Left ventricle myocardium inferior (tissue), 1 donor: ENCODE results near the gene LRRC56. TPM values are rescaled to one million over a fixed set of nuclear protein-coding genes. Genes with fewer than 3 reads are reported as not detected.

Experiments
- DNase-seq: peaks from one replicate; pipeline ENCODE4 v3.0.0-alpha.2; 2020
- H3K27ac ChIP-seq: fragments of 200-600 bp; replicated peaks from 2 replicates; pipeline ENCODE4 v1.8.0; 2021
- H3K27me3 ChIP-seq: fragments of 200-600 bp; 2 replicates; pipeline ENCODE4 v1.8.0; 2021; ENCODE audit warnings: low read depth
- H3K36me3 ChIP-seq: fragments of 200-600 bp; 2 replicates; pipeline ENCODE4 v1.8.0; 2021
- H3K4me1 ChIP-seq: fragments of 200-600 bp; 2 replicates; pipeline ENCODE4 v1.8.0; 2021
- H3K4me3 ChIP-seq: fragments of 200-600 bp; 2 replicates; pipeline ENCODE4 v1.8.0; 2021; ENCODE audit warnings: mild to moderate bottlenecking, moderate library complexity
- H3K9me3 ChIP-seq: fragments of 200-600 bp; replicated peaks from 2 replicates; pipeline ENCODE4 v1.8.0; 2021
- intact Hi-C: fragments of 100-400 bp; cut with micrococcal nuclease; formaldehyde crosslinking; loops from one replicate; pipeline ENCODE4 v1.11.0; 2022
- total RNA-seq: library from RNA; stranded (reverse); fragmentation: NEBNext Ultra II Directional; extraction: Animal tissue kit (Norgen Biotek cat#: 25700); gene quantifications from one replicate; pipeline ENCODE4 v1.2.1, GENCODE V29; 2021
- TF ChIP-seq, protein P1 (sequence below): fragments of 200-600 bp; IDR thresholded peaks from 2 replicates; pipeline ENCODE4 v1.8.0; 2021; ENCODE audit warnings: antibody characterized with exemption, mild to moderate bottlenecking, borderline replicate concordance
- donor health status: DM: no; HTN: yes; CAD: no; lungs with severe emphysema.

The LRRC56 gene
- total RNA-seq, 1 donor from 2014 or later, result 0.25 TPM

DNA sequence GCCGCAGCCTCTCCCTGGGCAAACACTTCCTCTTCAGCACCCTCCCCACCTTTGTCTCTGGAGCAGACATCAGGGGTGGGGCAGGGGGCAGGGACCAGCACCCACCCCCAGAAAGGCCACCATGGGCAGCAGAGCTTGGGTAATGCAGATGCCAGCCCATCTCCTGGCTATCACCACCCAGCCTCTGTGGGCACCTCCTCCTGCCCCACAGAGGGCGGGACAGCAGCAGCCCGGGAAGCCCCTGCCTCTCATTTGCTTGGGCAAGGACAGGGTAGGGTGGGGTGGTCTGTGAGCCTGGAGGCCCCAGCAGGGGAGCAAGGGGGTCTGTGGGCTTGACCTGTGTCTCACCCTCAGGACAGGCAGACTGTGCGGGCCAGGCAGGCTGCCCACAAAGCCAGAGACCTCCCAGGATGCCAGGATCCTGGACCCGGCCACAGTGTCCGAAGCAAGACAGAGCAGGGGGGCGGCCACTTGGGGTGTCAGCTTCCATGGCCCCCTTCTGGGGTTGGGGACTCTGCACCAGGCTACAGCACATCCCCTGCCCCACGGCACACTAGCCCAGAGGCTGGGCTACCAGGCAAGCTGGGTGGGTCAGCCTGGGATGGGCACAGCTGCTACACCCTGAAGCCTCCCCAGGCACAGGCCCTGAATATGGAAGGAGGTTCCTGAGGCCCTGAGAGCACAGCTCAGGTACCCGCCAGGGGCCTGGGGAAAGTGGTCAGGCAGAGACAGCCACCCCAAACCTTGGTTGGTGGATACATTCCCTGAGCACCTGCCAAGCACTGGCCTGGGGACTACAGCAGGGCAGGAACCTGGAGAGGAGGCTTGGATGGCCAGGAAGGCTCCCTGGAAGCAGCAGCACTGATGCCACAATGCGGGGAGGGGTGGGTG, 34.8 kb upstream of the LRRC56 start:
- TF ChIP-seq, protein P1, sequence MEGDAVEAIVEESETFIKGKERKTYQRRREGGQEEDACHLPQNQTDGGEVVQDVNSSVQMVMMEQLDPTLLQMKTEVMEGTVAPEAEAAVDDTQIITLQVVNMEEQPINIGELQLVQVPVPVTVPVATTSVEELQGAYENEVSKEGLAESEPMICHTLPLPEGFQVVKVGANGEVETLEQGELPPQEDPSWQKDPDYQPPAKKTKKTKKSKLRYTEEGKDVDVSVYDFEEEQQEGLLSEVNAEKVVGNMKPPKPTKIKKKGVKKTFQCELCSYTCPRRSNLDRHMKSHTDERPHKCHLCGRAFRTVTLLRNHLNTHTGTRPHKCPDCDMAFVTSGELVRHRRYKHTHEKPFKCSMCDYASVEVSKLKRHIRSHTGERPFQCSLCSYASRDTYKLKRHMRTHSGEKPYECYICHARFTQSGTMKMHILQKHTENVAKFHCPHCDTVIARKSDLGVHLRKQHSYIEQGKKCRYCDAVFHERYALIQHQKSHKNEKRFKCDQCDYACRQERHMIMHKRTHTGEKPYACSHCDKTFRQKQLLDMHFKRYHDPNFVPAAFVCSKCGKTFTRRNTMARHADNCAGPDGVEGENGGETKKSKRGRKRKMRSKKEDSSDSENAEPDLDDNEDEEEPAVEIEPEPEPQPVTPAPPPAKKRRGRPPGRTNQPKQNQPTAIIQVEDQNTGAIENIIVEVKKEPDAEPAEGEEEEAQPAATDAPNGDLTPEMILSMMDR, result no peak
- peak overlapping the region; percentile 86 for H3K4me3 ChIP-seq
- intact Hi-C loops, result no loop called here
- no peaks in the 10 kb centered on the region for H3K9me3 ChIP-seq
- H3K36me3 ChIP-seq, result peaks cover 41% of the 10 kb centered on the region
- peak overlapping the region; percentile 99 for H3K27ac ChIP-seq
- H3K4me1 ChIP-seq, result peaks cover 93% of the 10 kb centered on the region
- H3K27me3 ChIP-seq, result no peaks in the 10 kb centered on the region
- DNase-seq, result no peak

DNA sequence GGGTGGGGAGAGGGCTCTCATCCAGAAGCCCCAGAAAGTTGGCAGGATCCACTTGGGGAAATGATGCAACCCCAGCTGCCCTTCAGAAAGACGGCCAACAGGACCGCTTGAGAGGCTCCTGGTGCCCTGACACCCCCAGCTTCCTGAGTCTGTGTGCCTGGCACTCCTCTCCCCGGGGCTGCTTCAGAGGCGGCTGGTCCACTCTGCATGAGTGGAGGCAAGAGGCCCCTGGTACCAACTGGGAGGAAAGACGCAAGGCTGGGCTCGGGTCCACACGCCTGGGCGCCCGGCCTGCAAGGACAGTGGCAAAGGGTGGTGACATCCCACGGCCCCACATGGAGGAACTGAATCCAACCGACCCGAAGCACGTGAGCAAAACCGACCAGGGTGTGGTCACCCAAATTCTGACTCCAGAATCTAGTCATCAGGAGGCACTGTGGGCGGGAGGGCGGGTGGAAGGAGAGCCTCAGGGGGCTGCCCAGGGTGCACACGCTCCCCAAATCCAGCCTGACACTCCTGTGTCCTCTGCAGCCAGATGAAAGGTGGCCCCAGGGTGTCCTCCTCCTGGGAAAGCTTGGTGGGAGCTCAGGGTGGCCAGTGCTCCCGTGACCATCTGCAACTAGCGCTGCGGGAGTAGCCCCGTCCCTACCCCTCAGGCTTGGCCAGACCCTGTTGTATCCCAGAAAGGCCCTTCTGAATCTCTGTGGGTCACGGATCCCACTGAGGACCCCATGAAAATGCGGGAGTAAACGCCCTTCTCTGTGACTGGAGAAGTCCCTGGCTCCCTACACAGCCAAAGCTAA, 33.9 kb upstream of the LRRC56 start:
- intact Hi-C loops, result no loop called here
- TF ChIP-seq, protein P1, result no peak
- no peaks in the 10 kb centered on the region for H3K9me3 ChIP-seq
- peak; percentile 59 for DNase-seq
- H3K27me3 ChIP-seq, result no peaks in the 10 kb centered on the region
- peak overlapping the region; percentile 99 for H3K27ac ChIP-seq
- H3K4me1 ChIP-seq, result peaks cover 93% of the 10 kb centered on the region
- peaks cover 37% of the 10 kb centered on the region for H3K36me3 ChIP-seq
- H3K4me3 ChIP-seq, result peak overlapping the region; percentile 86

DNA sequence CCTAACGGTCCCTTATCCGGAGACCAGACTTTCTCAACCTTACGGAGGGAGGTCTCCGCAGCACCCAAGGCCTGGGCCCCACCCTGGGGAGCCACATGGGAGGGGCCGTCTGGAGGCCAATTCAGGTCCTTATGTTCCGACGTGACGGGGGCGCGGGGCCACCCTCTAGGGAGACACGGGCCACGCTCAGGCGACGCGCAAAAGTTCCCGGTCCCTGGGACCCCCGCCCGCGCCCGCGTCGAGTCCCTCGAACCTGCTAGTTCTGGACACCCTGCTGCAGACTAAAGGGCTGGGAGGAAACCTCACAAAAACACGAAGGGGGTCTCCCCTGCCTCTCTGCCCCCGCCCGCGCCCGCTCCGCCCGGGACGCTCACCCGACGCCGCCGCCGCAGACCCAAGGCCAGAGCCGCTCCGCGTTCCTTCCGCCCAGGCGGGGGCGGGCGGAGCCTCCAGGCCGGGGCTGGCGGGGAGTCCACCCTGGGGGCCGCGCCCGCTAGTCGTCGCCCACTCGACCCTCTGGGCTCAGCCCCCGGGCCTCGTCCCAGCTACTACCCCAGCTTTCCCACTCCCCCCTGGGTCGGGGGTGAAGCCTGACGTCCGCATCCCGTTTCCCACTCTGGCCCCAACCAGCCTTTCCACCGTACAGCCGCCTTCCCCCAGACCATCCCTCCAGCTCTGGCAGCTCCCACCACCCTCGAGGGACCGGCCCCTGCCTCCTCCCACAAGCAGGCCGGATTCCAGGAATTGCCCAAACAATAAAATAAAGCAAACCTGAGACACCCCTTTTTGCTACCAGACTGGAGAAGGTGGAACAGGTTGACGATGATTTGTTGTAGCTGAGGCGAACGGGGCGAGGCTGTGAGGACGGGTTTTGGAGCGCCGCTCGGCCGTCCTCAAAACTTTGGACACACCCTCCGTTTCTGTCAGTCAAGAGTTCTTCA, 33.0 kb upstream of the LRRC56 start:
- intact Hi-C loops, result no loop called here

DNA sequence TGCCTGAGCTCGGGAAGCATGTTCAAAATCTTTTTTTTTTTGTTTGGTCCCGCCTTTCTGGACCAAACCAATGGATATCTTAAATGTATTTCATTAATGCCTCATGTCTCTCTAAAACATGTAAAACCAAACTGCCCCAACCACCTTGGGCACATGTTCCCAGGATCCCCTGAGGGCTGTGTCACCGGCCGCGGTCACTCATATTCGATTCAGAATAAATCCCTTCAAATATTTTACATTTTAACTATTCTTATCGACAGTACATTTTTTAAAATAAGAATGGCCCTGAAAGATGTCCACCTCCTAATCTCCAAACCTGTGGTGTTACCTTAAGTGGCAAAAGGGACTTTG, 32.4 kb upstream of the LRRC56 start:
- H3K27ac ChIP-seq, result peak overlapping the region; percentile 99
- no peak for DNase-seq
- no peaks in the 10 kb centered on the region for H3K27me3 ChIP-seq
- peak overlapping the region; percentile 86 for H3K4me3 ChIP-seq
- H3K4me1 ChIP-seq, result peaks cover 77% of the 10 kb centered on the region
- no peaks in the 10 kb centered on the region for H3K9me3 ChIP-seq
- TF ChIP-seq, protein P1, result no peak
- peaks cover 36% of the 10 kb centered on the region for H3K36me3 ChIP-seq
- intact Hi-C loops, result no loop called here

More for the DNA sequence above, 33.0 kb upstream of the LRRC56 start:
- Histone ChIP-seq H3K36me3 (peaks cover 36% of the 10 kb centered on the region), H3K9me3 (no peaks in the 10 kb centered on the region), H3K27me3 (no peaks in the 10 kb centered on the region), H3K4me1 (peaks cover 84% of the 10 kb centered on the region), H3K27ac (peak overlapping the region; percentile 99), H3K4me3 (peak overlapping the region; percentile 86)
- peak; percentile 53 for DNase-seq
- TF ChIP-seq, protein P1, result no peak
